HG03432 (cell line): ENCODE results near the gene RIT1.

Experiments used
- ATAC-seq: cut with Tn5 transposase; IDR thresholded peaks from one replicate; pipeline ENCODE4 v1.9.1; 2021; ENCODE audit warnings: mild to moderate bottlenecking, moderate library complexity; ENCODE audit not compliant: unreplicated experiment

Gene RIT1, protein sequence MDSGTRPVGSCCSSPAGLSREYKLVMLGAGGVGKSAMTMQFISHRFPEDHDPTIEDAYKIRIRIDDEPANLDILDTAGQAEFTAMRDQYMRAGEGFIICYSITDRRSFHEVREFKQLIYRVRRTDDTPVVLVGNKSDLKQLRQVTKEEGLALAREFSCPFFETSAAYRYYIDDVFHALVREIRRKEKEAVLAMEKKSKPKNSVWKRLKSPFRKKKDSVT

GRCh38 chr1:155911156-155912055 lies at the start of gene RIT1:
TSS of gene RIT1 (minus strand) at chr1:155911349. CDS start at chr1:155910761, 588 bp downstream.
- ATAC-seq, result peak; percentile 82

- ATAC-seq, result no peak
Observed at GRCh38 chr1:155960081-155960745, 49.1 kb upstream of the RIT1 start.

DNA sequence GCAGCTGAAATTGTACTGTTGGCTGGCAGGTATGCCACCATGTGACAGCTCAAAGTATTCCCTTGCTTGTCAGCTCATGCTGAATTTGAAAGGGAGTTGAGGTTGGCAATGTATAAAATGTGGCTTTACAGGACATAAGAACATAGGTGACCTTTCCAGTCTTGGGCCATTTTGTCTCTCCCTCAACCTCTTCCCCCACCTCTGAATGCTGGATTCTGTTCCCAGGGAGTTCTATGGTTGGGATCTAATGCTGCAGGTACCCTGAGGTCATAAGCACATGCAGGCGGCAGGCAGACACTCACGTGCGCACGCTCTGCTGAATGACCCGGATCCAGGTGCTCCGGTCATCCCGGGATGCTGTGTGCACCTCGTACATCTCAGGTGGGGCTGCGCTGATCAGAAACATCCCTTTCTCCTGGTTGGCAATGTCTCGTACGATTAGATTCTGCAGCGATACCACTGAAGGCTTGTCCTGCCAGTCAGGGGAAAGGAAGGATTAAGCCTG lies 46.3 kb upstream of the RIT1 start:
- ATAC-seq, result no peak

GRCh38 chr1:155954645-155955044 lies 43.5 kb upstream of the RIT1 start:
- ATAC-seq, result no peak

DNA sequence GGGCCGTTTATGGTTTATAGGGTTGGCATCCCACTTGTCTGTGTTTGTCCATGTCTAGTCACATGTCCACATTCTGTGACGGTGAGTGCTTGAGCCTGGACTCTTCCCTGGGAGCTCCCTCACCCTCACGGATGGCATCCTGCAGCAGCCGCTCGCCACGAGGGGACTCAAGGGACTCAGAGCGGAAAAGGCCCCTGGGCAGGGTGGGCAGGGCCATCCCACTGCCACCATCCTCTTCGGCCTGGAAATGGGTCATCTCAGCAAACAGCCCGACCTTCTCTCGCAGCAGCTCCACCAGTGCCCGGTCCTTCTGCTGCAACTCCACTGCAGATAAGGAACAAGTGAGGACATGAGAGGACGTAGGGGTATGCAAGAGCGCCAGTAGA lies 41.3 kb upstream of the RIT1 start:
- no peak for ATAC-seq

DNA sequence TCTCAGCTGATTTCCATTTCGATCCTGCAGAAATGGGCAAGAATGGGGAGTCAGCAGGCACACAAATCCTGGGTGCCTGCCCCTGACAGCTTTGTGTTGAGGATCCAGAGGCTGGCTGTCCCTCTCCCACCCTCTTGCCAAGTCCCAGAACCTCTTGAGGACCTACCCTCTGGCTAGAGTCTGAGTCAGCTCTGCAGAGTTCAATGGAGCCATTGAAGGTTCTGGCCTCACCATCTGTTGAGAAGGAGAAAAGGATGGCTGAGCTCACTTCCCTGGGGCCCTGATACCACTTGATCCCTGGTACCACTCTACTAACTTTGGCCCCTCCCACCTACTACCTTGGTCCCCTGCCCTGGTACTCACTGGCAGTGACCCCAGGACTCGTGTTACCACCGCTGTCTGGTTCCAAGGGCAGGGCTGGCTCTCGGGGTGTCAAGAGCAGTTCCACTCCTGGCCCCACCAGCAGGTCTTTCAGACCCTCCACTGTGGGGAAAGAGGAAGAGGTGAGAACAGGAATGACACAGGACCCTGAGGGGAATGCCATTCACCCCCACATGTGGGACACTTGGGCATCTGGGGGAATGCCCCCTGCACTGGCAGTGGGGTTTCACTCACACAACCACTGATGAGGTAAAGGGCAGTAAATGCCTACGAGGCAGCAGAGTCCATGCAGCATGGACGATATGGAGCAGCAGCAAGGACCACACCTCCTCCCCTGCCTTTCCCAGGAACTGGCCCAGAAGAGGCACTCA lies 40.8 kb upstream of the RIT1 start:
- ATAC-seq, result no peak

GRCh38 chr1:155950829-155951228 lies 39.7 kb upstream of the RIT1 start:
- ATAC-seq, result no peak

DNA sequence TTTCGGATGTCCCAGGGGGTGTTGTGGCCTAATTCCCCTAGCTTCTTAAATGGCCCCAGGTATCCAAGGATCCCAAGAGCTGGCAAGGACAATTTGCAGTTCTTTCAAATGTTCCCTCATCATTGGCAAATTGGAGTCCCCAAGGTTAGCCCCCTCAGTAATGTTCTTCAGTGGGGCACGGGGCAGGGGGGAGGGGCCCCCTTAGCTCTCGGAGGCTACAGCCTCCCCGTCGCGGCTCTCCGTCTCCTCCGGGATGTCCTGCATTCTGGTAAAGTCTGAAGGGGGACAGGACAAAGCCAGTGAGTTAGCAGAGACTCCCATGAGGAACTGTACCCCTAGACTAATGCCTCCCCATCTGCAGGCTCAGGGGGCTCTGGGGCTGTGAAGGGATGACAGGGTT lies 36.6 kb upstream of the RIT1 start:
- no peak for ATAC-seq

DNA sequence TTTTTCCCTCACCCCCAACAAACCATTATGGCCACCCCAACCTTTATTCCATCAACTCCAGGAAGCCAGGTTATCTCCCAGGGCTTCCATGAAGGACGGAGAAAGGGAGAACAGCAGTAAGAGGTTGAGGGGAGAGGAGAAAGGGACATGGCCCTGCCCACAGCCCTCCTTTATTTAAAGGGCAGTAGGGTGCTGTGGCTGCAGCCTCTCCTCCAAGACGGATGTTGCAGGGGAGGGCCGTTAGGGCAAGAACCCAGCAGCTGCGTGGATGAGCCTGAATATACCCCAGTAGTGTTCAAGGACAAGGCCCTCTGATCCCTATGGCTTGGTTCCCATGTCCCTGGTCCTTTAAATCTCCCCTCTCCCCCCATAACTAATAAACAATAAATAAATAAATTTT lies 36.1 kb upstream of the RIT1 start:
- ATAC-seq, result no peak

DNA sequence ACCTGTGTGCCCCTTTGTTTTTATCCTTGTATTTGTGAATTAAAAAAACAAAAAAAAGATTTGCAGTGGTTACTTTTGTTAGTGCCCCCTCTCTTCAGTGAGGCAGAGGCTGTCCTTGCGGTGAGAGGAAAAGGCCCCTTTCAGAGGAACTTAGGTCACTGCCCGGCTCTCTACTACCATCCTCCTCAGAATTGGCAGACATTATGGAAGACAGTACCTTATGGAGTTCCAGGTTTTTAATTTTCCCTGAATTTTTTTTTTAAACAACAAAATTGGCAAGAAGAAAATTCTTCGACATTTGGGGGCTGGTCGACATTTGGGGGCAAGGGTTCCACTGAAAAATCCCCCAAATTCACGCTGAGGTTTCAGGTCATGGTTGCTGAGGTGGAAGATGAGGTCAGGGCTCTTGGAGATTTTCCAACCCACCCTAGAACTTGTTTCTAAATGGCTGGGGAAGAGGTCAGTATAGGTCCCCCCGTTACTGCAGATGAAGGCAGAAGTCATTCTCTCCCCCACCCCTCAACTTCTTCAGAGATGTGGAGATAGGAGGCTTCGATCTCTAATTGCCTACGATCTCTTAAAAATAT lies 35.6 kb upstream of the RIT1 start:
- ATAC-seq, result peak; percentile 10

GRCh38 chr1:155944444-155944799 lies 33.3 kb upstream of the RIT1 start:
- ATAC-seq, result no peak

DNA sequence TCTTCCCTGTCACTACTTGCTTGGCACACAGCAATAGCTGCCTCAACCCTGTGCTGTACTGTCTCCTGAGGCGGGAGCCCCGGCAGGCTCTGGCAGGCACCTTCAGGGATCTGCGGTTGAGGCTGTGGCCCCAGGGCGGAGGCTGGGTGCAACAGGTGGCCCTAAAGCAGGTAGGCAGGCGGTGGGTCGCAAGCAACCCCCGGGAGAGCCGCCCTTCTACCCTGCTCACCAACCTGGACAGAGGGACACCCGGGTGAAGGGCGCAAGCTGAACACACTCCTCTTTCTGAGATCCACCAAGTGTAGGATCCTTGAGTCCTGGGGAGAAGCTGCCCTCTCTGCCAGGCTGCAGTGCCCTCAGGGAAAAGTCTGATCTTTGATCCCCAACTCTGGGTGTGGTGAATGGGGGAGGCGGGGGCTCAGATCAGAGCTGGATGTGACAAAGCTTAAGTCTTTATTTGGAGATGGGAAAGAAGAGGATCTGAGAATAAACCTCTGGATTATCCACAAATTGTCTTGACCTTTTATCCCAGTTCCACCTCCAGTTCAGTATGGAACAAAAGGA lies 31.5 kb upstream of the RIT1 start:
- no peak for ATAC-seq

- no peak for ATAC-seq
Observed at GRCh38 chr1:155941845-155942531, 30.8 kb upstream of the RIT1 start.

GRCh38 chr1:155940993-155941844 lies 30.1 kb upstream of the RIT1 start, which contains the start of gene RXFP4:
TSS of gene RXFP4 (plus strand) at chr1:155941638. CDS start at chr1:155941710, 72 bp downstream.
- ATAC-seq, result no peak

GRCh38 chr1:155940482-155940992 lies 29.4 kb upstream of the RIT1 start:
- no peak for ATAC-seq

GRCh38 chr1:155938220-155938627 lies 27.1 kb upstream of the RIT1 start:
- ATAC-seq, result no peak

DNA sequence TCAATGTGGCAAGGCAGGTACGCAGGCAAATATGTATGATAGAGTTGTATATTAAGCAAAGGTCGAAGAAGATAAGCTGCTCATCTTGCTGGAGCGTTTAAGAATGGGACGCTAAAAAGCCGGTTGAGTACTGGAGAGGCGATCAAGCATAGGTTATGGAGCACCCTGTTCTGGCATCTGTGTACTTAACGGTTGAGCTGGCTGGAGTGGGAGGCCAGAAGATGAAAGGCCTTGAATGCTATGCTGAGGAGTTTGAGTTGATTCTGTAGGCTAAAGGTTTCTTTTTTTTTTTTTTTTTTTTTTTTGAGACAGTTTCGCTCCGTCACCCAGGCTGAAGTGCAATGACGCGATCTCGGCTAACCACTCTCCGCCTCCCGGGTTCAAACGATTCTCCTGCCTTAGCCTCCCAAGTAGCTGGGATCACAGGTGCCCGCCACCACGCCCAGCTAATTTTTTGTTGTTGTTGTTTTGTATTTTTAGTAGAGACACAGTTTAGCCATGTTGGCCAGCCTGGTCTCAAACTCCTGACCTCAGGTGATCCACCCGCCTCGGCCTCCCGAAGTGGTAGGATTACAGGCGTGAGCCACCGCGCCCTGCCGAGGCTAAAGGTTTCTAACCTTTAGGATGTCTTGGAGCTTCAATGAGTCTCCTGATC lies 23.9 kb upstream of the RIT1 start:
- no peak for ATAC-seq
